GM21367 (cell line): Measurements from ENCODE around the gene DNAJC1.
A peak's percentile ranks its signal among the peaks of the same experiment; 100 is the strongest.
"Not testable (repeated sequence)": the region's sequence is repeated elsewhere in the genome, so short reads cannot be mapped to it uniquely, and the experiment has no call there.

ENCODE experiments used
- ATAC-seq: cut with Tn5 transposase; IDR thresholded peaks from one replicate; pipeline ENCODE4 v1.9.1; 2021; ENCODE audit not compliant: unreplicated experiment

Gene DNAJC1

DNA sequence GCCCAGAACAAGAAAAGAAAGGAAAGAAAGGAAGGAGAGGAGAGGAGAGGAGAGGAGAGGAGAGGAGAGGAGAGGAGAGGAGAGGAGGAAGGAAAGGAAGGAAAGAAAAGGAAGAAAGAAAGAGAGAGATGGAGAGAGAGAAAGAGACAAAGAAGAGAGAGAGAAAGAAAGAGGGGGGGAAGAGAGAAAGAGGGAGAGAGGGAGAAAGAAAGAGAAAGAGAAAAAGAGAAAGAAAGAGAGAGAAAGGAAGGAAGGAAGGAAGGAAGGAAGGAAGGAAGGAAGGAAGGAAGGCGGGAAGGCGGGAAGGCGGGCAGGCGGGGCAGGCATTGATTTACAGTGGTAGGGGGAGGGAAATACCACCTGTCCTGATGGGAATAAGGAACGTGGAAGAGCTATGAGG lies 92.7 kb downstream of the DNAJC1 start:
- no peak for ATAC-seq

DNA sequence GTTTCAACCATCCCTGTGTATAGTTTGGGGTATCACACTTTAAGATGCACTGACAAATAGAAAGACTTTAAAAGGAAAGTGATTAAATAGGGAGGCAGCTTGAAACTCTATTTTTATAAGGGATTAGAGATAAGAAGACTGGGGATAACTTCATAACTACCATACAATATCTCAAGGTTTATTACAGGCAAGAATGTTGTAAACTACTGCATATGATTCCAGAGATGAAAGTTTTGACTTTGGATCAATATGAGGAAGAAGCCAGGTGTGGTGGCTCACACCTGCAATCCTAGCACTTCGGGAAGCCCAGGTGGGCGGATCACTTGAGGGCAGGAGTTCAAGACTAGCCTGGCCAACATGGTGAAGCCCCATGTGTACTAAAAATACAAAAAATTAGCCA lies 96.1 kb downstream of the DNAJC1 start:
- no peak for ATAC-seq

DNA sequence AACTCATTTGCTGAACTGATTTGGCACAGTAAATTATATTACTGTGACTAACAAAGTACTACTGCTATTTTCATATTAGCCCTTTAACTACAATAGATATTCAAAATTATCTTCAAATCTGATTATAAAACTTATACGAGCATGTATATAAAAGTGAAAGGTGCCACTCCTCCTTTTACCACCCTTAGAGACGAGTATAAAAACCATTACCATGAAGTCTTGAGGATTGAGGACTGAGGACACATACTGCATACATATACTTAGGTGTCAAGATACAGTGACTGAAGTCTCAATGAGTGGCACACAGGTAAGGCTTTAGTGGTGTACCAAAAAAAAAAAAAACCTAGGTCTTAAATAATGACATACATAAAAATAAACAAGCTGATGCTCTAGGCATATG lies 98.6 kb downstream of the DNAJC1 start:
- ATAC-seq, result no peak

DNA sequence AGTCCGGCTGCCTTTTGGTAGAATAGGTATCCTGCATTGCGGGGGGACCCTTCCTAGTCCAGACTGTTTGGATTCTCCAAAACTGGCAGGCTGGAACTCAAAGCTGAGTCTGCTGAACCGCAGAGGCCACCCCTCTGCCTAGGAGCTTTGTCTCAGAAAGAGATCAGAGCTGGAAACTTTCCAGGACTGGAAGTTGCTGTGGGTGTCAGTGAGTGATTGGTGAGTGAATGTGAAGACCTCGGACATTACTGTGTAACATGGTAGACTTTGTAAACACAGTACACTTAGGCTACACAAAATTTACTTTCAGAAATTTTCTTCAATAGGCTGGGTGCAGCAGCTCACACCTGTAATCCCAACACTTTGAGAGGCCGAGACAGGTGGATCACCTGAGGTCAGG lies 103.8 kb downstream of the DNAJC1 start:
- no peak for ATAC-seq

DNA sequence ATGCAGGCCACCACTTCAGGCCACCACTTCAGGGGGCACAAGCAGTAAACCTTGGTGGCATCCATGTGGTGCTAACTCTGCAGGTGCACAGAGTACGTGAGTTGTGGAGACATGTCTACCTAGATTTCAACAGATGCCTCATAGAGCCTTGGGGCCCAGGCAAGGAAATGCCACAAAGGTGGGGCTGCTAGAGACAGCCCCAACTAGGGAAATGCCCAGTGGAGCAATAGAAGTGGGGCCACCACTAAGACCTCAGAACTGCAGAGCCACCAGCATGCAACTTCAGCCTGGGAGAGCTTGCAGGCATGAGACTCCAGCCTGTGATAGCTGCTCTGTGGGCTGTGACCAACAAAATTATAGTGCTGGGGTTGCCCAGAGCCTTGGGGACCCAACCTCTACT lies 107.6 kb downstream of the DNAJC1 start:
- no peak for ATAC-seq

DNA sequence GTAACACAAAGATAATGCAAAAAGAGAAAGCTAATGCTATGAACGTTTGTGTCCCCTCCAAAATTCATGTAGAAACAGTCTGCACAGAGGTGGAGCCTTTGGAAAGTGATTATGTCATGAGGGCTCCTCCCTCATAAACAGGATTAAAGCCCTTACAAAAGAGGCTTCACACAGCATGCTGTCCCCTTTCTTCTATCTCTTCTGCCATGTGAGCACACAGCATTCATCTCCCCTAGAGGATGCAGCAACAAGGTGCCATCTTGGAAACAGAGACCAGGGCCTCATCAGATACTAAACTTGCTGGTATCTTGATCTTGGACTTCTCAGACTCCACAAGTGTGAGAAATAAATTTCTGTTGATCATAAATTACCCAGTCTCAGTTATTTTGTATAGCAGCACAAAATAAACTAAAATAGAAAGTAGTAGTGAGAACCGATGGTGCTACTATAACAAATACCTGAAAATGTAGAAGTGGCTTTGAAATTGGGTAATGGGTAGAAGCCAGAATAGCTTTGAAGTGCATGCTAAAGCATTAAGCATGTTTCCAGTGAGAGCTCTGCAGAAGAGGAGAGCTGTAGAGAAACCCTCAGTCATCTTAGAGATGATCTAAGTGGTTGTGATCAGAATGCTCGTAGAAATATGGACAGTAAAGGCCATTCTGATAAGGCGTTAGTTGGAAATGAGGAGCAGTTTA lies 108.7 kb downstream of the DNAJC1 start:
- ATAC-seq, result no peak

DNA sequence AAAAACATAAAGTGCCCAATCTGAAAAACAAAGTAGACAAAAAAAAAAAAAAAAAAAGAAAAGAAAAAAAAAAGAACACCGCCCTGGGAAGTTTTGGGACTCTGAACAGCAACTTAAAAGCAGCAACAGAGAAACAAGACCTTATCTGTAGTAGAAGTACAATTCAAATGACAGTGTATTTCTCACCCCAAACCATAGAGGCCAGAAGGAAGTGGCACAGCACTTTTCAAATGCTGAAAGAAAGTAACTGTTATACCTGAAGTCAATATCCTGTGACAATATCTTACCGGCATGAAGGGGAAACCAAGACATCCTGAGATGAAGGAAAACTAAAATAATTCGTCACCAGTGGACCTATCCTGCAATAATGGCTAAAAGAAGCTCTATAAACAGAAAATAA lies 112.1 kb downstream of the DNAJC1 start:
- ATAC-seq, result no peak

DNA sequence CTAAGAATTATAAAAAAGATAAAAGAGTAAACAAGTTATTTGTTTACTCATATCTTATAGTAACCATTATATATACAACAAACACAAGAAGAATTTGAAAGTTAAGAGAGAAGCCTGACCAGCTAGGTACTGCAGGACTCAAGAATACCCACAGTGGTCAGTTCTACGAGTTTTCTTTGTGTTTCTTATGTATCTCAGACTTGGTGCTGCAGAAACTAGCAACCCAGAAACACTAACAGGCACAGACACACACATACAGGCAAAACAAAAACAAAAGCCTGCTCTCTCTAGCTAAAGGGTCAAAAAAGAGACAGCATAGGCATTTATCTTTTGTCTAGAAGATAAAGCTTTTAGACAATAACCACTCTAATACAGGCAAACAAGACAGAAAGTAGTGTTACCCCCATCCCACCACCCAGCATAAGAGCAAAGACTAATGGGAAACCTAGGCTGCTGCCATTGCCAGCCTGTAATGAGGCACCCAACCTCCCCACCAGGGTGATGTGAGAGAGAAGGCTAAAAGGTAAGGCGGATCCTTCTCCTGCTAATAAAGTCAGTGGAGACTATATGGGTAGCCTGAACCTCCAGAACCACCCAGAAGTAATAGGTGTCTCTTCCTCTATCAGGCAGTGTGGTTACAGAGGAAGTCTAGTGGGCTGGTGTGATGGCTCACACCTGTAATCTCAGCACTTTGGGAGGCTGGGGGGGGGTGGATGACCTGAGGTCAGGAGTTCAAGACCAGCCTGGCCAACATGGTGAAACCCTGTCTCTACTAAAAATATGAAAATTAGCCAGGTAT lies 113.9 kb downstream of the DNAJC1 start:
- ATAC-seq, result no peak

DNA sequence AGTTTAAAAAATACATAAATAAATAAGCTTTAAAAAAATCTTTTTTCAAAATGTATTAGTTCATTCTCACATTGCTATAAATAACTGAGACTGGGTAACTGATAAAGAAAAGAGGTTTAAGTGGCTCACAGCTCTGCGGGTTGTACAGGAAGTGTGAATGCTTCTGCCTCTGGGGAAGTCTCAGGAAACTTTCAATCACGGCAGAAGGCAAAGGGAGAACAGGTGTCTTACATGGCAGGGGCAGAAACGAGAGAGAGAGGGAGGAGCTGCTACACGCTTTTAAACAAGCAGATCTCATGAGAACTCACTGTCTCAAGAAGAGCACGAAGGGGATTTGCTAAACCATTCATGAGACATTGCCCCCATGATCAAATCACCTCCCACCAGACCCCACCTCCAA lies 114.6 kb downstream of the DNAJC1 start:
- peak; percentile 98 for ATAC-seq

DNA sequence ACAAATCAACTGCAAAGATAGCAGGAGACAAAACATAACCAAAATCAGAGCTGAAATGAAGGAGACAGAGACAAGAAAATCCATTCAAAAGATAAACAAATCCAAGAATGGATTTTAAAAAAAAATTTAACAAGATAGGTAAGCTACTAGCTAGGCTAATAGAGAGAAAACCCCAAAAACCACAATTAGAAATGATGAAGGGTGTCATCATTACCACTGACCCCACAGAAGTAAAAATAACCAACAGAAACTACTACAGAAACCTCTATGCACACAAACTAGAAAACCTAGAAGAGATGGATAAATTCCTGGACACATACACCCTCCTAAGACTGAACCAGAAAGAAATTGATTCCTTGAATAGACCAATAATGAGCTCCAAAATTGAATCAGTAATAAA lies 117.6 kb downstream of the DNAJC1 start:
- no peak for ATAC-seq

DNA sequence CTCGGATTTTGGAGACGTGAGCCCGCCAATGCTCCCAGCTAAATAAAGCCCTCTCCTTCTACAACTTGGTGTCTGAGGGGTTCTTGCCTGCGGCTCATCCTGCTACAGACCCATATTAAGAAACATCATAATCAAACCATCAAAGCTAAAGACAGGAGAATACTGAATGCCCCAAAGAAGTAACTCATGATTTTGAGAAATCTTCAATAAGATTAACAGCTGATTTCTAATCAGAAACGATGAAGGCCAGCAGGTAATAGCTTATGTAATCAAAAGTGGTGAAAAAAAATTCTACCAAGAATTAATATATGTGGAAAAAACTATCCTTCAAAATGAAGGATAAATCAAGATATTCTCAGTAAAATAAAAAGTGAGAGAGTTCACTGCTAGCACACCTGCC lies 130.3 kb downstream of the DNAJC1 start:
- no peak for ATAC-seq

DNA sequence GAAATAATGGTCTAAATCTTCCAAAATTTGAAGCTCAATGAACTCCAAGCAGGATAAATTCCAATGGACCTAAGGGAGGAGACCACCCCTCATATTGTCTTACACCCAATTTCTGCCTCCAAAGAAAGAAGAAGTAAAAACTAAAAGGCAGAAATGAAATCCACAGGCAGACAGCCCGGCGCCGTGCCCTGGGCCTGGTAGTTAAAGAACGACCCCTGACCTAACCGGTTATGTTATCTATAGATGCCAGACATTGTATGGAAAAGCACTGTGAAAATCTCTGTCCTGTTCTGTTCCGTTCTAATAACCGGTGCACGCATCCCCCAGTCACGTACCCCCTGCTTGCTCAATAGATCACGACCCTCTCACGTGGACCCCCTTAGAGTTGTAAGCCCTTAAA lies 130.8 kb downstream of the DNAJC1 start:
- ATAC-seq, result not testable (repeated sequence)

DNA sequence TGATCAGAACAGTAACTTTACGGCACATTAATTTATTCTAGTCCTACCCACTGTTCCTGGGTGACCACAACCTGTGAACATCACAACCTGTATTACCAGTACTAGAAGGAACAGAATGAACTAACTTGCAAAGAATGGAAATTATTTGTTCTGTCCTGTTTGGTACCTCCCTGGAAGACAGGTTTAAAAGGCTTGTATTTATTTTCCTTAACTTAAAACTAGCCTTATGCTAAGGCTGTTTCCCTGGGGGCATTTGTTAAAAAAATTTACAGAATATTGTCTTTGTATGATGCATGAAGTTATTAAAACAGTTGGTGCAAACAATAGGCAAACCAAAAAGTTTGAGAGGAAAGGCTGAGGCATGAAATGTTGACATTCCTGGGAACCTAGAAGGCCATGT lies 132.7 kb downstream of the DNAJC1 start:
- no peak for ATAC-seq

DNA sequence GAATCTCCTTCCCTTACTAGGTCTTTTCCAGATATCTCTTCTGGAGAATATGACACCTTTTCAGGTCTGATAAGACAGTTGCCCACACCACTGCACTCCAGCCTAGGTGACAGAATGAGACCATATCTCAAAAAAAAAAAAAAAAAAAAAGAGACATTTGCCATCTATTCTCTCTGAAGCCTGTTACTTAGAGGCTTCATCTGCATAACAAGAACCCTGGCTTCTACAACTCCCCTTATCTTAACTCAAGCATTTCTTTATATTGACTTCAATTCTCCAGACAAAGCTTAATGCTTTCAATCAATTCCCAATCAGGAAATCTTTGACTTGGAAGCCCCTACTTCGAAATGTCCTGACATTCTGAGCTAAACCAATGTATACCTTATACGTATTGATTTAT lies 134.4 kb downstream of the DNAJC1 start:
- ATAC-seq, result not testable (repeated sequence)

DNA sequence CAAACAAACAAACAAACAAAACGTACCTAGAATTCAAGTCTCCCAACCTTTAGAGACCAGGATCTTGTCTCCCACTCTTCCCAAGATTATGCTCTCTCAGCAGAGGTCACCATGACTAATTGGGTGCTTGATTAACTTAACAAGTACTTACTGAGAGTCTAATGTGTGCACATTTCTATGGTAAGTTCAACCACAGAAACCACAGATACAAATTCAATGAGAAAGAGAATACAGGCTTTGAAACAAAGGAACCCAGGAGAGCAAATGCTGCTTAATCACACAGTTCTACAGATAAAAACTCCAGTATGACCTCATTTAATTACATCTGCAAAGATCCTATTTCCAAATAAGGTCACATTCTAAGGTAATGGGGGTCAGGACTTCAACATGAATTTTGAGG lies 142.8 kb downstream of the DNAJC1 start:
- no peak for ATAC-seq

DNA sequence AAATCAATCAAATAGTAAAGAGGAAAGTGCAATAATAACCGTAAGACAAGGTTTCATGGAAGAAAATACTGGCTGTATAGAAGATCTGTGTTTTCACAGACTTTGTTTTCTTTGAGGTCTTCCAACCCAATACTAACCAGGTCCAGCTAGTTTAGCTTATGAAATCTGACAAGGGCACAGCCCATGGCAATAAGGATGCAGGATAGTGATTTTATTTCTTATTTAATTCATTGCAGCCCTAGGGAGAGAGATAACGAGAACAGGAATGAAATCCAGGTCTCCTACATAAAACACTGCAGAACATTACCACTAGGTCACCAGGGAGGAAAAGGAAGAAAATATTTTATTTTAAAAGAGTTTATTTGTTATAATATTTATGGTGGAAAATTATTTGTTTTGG lies 145.1 kb downstream of the DNAJC1 start:
- ATAC-seq, result no peak

DNA sequence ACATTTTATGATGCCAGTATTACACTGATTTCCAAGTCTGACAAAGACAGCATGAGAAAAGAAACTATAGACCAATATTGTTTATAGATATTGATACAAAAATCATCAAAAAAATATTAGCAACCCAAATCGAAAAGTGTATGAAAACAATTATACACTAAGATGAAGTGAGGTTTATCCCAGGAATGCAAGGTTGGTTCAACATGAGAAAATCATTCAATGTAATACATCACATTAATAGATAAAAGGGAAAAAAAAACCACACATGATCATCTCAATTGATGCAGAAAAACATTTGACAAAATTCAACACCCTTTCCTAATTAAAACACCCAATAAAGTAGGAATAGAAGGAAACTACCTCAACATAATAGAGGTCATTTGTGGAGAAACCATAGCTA lies 153.9 kb downstream of the DNAJC1 start:
- no peak for ATAC-seq

DNA sequence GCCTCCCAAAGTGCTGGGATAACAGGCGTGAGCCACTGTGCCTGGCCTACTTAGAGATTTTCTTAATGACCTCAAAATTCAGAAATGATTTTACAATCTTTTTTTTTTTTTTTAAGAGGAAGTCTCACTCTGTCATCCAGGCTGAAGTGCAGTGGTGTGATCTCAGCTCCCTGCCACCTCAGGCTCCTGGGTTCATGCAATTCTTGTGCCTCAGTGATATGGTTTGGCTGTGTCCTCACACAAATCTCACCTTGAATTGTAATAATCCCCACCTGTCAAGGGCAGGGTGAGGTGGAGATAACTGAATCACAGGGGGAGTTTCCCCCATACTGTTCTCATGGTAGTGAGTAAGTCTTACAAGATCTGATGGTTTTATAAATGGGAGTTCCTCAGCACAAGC lies 159.9 kb downstream of the DNAJC1 start:
- no peak for ATAC-seq

DNA sequence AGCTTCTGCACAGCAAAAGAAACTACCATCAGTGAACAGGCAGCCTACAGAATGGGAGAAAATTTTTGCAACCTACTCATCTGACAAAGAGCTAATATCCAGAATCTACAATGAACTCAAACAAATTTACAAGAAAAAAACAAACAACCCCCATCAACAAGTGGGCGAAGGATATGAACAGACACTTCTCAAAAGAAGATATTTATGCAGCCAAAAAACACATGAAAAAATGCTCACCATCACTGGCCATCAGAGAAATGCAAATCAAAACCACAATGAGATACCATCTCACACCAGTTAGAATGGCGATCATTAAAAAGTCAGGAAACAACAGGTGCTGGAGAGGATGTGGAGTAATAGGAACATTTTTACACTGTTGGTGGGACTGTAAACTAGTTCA lies 162.3 kb downstream of the DNAJC1 start:
- ATAC-seq, result not testable (repeated sequence)

DNA sequence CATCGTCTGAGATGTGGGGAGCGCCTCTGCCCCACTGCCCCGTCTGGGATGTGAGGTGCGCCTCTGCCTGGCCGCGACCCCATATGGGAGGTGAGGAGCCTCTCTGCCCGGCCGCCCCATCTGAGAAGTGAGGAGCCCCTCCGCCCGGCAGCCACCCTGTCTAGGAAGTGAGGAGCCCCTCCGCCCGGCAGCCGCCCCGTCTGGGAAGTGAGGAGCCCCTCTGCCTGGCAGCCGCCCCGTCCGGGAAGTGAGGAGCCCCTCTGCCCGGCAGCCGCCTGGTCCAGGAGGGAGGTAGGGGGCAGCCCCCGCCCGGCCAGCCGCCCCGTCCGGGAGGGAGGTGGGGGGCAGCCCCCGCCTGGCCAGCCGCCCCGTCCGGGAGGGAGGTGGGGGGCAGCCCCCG lies 166.0 kb downstream of the DNAJC1 start:
- ATAC-seq, result not testable (repeated sequence)

DNA sequence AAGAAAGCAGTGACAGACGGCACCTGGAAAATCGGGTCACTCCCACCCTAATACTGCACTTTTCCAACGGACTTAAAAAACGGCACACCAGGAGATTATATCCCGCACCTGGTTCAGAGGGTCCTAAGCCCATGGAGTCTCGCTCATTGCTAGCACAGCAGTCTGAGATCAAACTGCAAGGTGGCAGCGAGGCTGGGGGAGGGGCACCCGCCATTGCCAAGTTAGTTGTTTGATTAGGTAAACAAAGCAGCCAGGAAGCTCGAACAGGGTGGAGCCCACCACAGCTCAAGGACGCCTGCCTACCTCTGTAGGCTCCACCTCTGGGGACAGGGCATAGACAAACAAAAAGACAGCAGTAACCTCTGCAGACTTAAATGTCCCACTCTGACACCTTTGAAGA lies 169.0 kb downstream of the DNAJC1 start:
- not testable (repeated sequence) for ATAC-seq

DNA sequence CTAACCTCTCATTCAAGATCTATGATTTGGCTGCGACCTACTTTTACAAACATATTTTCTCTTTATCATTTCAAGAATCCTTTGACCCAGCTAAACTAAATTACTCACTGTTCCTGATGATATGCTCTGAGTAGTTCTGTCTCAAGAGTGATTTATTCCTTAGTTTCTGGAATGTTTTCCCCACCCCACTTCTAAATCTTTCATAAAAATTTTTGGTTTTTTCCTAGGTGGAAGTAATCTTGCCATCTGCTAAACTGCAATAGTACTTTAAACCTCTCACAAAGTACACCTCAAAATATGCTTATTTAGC lies 170.8 kb downstream of the DNAJC1 start:
- no peak for ATAC-seq
